B cell (primary cell): ENCODE data around the gene HOXB3. TPM values are rescaled to one million over a fixed set of nuclear protein-coding genes. Genes with fewer than 3 reads are reported as not detected.

Experiments used
- ATAC-seq: fragments of 200-7000 bp; cut with Tn5 transposase; one replicate; pipeline ENCODE4 v1.10.0; 2021; ENCODE audit warnings: low read depth, mild to moderate bottlenecking, moderate number of reproducible peaks, moderate library complexity
- CTCF ChIA-PET: fragments of 350-600 bp; sonication (Branson Sonifier 250); formaldehyde crosslinking; loops from one replicate; lab custom pipeline; 2021; ENCODE audit warnings: antibody characterized with exemption, inconsistent platforms; lab: Charles Lee
- POLR2A ChIA-PET: fragments of 350-600 bp; sonication (Branson Sonifier 250); formaldehyde crosslinking; loops from one replicate; lab custom pipeline; 2021; ENCODE audit warnings: antibody characterized with exemption; lab: Charles Lee
- DNase-seq: peaks from one replicate; pipeline ENCODE4 v3.0.0; 2013
- H2AFZ ChIP-seq: 2 replicates; pipeline ENCODE4 v1.6.1; 2012; ENCODE audit warnings: mild to moderate bottlenecking, low read depth, low read length; ENCODE audit not compliant: insufficient read depth, poor library complexity, severe bottlenecking
- H3K27ac ChIP-seq, 2 donors: 1 replicate in 1 of 2; 2 replicates in 1 of 2; pipeline ENCODE4 v1.5.1; 2012 to 2013; ENCODE audit warnings: low read length in 2 of 2, mild to moderate bottlenecking in 2 of 2, moderate library complexity in 1 of 2
- H3K27me3 ChIP-seq, 4 experiments: fragments of 200-600 bp in 1 of 4; sonication (generic) in 1 of 4; replicated peaks in 1 of 4; 1 replicate in 2 of 4; 2 replicates in 2 of 4; pipeline versions ENCODE4 v1.6.1 to v1.7.0; 2013 to 2016; ENCODE audit warnings: low read length in 3 of 4, mild to moderate bottlenecking in 2 of 4, mixed read lengths in 1 of 4, moderate library complexity in 1 of 4; ENCODE audit not compliant: insufficient read depth in 4 of 4, control insufficient read depth in 3 of 4; ENCODE audit errors: control extremely low read depth in 1 of 4
- H3K36me3 ChIP-seq, 2 experiments: replicated peaks in 1 of 2; 1 replicate in 1 of 2; 2 replicates in 1 of 2; pipeline versions ENCODE4 v1.6.1 to v1.7.1; 2013; ENCODE audit warnings: low read length in 1 of 2; ENCODE audit not compliant: insufficient read depth in 2 of 2, control insufficient read depth in 1 of 2; ENCODE audit errors: control extremely low read depth in 1 of 2, extremely low read depth in 1 of 2
- H3K4me1 ChIP-seq, 2 donors: fragments of 200-600 bp in 1 of 2; sonication (generic) in 1 of 2; 1 replicate in 1 of 2; 2 replicates in 1 of 2; pipeline versions ENCODE4 v1.5.1 to v1.6.1; 2013 to 2017; ENCODE audit warnings: low read length in 2 of 2; ENCODE audit not compliant: control insufficient read depth in 2 of 2, insufficient read depth in 2 of 2
- H3K4me2 ChIP-seq: replicated peaks from 2 replicates; pipeline ENCODE3; 2012; ENCODE audit warnings: mild to moderate bottlenecking, low read depth, low read length; ENCODE audit not compliant: poor library complexity, severe bottlenecking
- H3K4me3 ChIP-seq, 5 experiments: fragments of 200-600 bp in 1 of 5; sonication (generic) in 1 of 5; 1 replicate in 3 of 5; 2 replicates in 2 of 5; pipeline versions ENCODE4 v1.5.1 to v1.7.0; 2011 to 2016; ENCODE audit warnings: low read length in 4 of 5, mild to moderate bottlenecking in 4 of 5, low read depth in 2 of 5, control low read depth in 1 of 5, moderate library complexity in 1 of 5; ENCODE audit not compliant: insufficient read depth in 1 of 5; ENCODE audit errors: control extremely low read depth in 1 of 5, extremely low read depth in 1 of 5
- H3K79me2 ChIP-seq: fragments of 200-600 bp; sonication (generic); one replicate; pipeline ENCODE4 v1.6.0; 2016; ENCODE audit warnings: low read length; ENCODE audit not compliant: control insufficient read depth, insufficient read depth
- H3K9ac ChIP-seq: fragments of 200-600 bp; sonication (generic); 2 replicates; pipeline ENCODE4 v1.6.1; 2017; ENCODE audit warnings: mild to moderate bottlenecking, low read length, moderate library complexity
- H3K9me3 ChIP-seq, 3 donors: one replicate each; pipeline versions ENCODE4 v1.6.1 to v1.7.1; 2013; ENCODE audit warnings: low read length in 2 of 3; ENCODE audit not compliant: control insufficient read depth in 2 of 3, insufficient read depth in 1 of 3; ENCODE audit errors: control extremely low read depth in 1 of 3
- H4K20me1 ChIP-seq: 2 replicates; pipeline ENCODE4 v1.6.0; 2012; ENCODE audit warnings: mild to moderate bottlenecking, low read length; ENCODE audit not compliant: insufficient read depth, control insufficient read depth, poor library complexity, severe bottlenecking
- H3K27ac Mint-ChIP-seq: one replicate; pipeline ENCODE4 v1.8.0; 2021; ENCODE audit warnings: mixed read lengths
- H3K27me3 Mint-ChIP-seq: one replicate; pipeline ENCODE4 v1.8.0; 2021; ENCODE audit warnings: mixed read lengths
- H3K4me1 Mint-ChIP-seq: one replicate; pipeline ENCODE4 v1.8.0; 2021; ENCODE audit warnings: mixed read lengths
- H3K4me3 Mint-ChIP-seq: one replicate; pipeline ENCODE4 v1.8.0; 2021; ENCODE audit warnings: mixed read lengths
- H3K9me3 Mint-ChIP-seq: one replicate; pipeline ENCODE4 v1.8.0; 2022; ENCODE audit warnings: mixed read lengths; ENCODE audit not compliant: insufficient read depth
- EZH2 ChIP-seq: IDR thresholded peaks from 2 replicates; pipeline ENCODE4 v1.6.1; 2012; ENCODE audit warnings: borderline replicate concordance, low read depth, mild to moderate bottlenecking, moderate library complexity, low read length; ENCODE audit not compliant: insufficient read depth, poor library complexity, severe bottlenecking
- WGBS: methylation state at CpG from one replicate; pipeline ENCODE4 v1.1.5; 2013; ENCODE audit warnings: missing lambda C conversion rate; ENCODE audit not compliant: insufficient coverage; 5-methylcytosine and 5-hydroxymethylcytosine counted together
- intact Hi-C: fragments of 100-400 bp; cut with micrococcal nuclease; formaldehyde crosslinking; loops from one replicate; pipeline ENCODE4 v1.10.0; 2022
- polyA plus RNA-seq: library from polyadenylated mRNA; depleted of rRNA; stranded (reverse); fragments of >200 nt; gene quantifications from 2 replicates; pipeline ENCODE4 v1.2.3, GENCODE V29; 2012
- total RNA-seq, 2 donors: library from RNA; stranded (reverse); fragments of 120-200 nt in 1 of 2; gene quantifications; 1 replicate in 1 of 2; 2 replicates in 1 of 2; pipeline versions ENCODE4 v1.2.3 to v1.2.4, GENCODE V29; 2013 to 2022
- TF ChIP-seq, protein P1 (sequence below): fragments of 200-600 bp; IDR thresholded peaks from one replicate; pipeline ENCODE4 v1.8.0; 2022; ENCODE audit warnings: antibody characterized with exemption, mild to moderate bottlenecking

Gene HOXB3
- total and polyA plus RNA-seq, 2 donors (not counting 1 experiment from before 2014, with no cell fraction given): 3.0 to 4.0 TPM

DNA sequence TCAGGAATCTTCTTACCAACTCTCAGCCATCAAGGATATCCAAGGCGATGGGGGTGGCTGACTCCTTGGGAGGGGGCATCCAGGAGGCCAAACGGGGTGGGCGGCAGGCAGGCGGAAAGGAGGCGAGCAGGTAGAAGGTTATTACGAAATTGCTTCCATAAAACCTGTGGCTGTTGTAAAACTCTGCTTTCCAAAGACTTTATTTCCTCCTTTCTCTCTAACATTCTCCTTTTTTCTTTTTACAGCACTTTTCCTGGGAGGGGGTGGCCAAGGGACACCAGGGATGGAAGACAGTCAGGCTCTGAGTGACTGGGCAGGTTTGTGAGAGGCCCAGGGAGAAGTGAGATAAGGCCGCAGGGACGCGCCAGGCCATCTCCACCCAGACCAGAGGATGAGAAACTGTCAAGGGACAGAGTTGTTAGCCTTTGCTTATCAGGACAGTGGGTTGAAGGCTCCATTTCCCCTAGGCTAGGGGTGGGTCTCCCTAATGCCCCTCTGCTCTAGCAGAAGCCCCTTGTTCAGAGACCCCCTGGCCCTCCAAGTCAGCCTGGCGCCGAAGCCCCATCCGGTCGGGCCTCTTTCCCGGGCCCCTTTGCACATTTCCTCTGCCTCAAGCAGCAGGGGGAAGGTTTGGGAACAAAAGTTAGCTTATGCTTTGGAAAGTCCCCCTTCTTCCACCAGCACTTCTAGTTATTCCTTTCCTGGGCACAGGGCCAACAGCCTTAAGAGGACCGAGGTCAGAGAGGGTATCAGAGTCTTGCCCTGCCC is 41.1 kb upstream of the HOXB3 start:
- peaks cover 85% of the 10 kb centered on the region for H3K27me3 Mint-ChIP-seq
- H3K4me1 Mint-ChIP-seq: peaks cover 13% of the 10 kb centered on the region
- ATAC-seq: no peak
- WGBS: 76% methylated on average over 5 of the region's 15 CpGs
- no peak overlapping the region for H3K4me2 ChIP-seq
- peaks cover 21 to 35% of the 10 kb centered on the region in 2 donors for H3K4me1 ChIP-seq
- no peaks in the 10 kb centered on the region for H3K9me3 Mint-ChIP-seq
- CTCF ChIA-PET: interaction anchor here (0.6 to 2.2 kb wide), 4 partner anchors 9 to 50 kb away, joined by 3 to 6 read pairs (median 5); partner anchors contain the start of gene HOXB8
- H3K27ac Mint-ChIP-seq: no peak overlapping the region
- no peaks in the 10 kb centered on the region for H4K20me1 ChIP-seq
- no peaks in the 10 kb centered on the region for H3K36me3 ChIP-seq
- no peak overlapping the region for H2AFZ ChIP-seq
- intact Hi-C loops: no loop called here
- TF ChIP-seq, protein P1, sequence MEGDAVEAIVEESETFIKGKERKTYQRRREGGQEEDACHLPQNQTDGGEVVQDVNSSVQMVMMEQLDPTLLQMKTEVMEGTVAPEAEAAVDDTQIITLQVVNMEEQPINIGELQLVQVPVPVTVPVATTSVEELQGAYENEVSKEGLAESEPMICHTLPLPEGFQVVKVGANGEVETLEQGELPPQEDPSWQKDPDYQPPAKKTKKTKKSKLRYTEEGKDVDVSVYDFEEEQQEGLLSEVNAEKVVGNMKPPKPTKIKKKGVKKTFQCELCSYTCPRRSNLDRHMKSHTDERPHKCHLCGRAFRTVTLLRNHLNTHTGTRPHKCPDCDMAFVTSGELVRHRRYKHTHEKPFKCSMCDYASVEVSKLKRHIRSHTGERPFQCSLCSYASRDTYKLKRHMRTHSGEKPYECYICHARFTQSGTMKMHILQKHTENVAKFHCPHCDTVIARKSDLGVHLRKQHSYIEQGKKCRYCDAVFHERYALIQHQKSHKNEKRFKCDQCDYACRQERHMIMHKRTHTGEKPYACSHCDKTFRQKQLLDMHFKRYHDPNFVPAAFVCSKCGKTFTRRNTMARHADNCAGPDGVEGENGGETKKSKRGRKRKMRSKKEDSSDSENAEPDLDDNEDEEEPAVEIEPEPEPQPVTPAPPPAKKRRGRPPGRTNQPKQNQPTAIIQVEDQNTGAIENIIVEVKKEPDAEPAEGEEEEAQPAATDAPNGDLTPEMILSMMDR: no peak
- TF ChIP-seq EZH2: no peak
- H3K9me3 ChIP-seq: peaks cover 0 to 18% (median 0%) of the 10 kb centered on the region in 3 donors
- DNase-seq: no peak
- peaks cover 0 to 97% (median 73%) of the 10 kb centered on the region in 4 experiments for H3K27me3 ChIP-seq
- no peak overlapping the region for H3K9ac ChIP-seq
- POLR2A ChIA-PET: no interaction called here
- no peak overlapping the region for H3K4me3 ChIP-seq
- no peak overlapping the region for H3K27ac ChIP-seq
- H3K4me3 Mint-ChIP-seq: no peak overlapping the region
- H3K79me2 ChIP-seq: no peaks in the 10 kb centered on the region
